CD4-positive, alpha-beta T cell treated with Interleukin-4 for 4 hours (primary cell): ENCODE measurements around the gene TMEM259.

Experiments used
- DNase-seq: peaks from one replicate; pipeline ENCODE4 v3.0.0-alpha.2; 2020

The TMEM259 gene

GRCh38 chr19:1015061-1015781 lies 5.7 kb downstream of the TMEM259 start:
- no peak for DNase-seq

- DNase-seq = no peak
Measured at GRCh38 chr19:1014161-1015060, 6.5 kb downstream of the TMEM259 start.

GRCh38 chr19:1013218-1013617 lies 7.7 kb downstream of the TMEM259 start:
- no peak for DNase-seq

GRCh38 chr19:1012334-1012733 lies 8.6 kb downstream of the TMEM259 start:
- DNase-seq = no peak

GRCh38 chr19:1011831-1012333 lies 9.0 kb downstream of the TMEM259 start:
- no peak for DNase-seq

GRCh38 chr19:1010586-1011510 lies 10.1 kb downstream of the TMEM259 start:
- DNase-seq = no peak

- DNase-seq = no peak
Measured at GRCh38 chr19:1009981-1010538, 10.9 kb downstream of the TMEM259 start.

GRCh38 chr19:1009041-1009980 lies 11.6 kb downstream of the TMEM259 start:
- DNase-seq = no peak

GRCh38 chr19:1008268-1009040 lies 12.5 kb downstream of the TMEM259 start:
- no peak for DNase-seq

- DNase-seq = no peak
Measured at GRCh38 chr19:1007399-1008251, 13.3 kb downstream of the TMEM259 start.

GRCh38 chr19:1006711-1007398 lies 14.1 kb downstream of the TMEM259 start:
- no peak for DNase-seq

GRCh38 chr19:1004803-1005664 lies 15.9 kb downstream of the TMEM259 start:
- DNase-seq = no peak

- DNase-seq = no peak
Measured at GRCh38 chr19:1004204-1004802, 16.6 kb downstream of the TMEM259 start.

GRCh38 chr19:1003283-1003682 lies 17.6 kb downstream of the TMEM259 start:
- DNase-seq = no peak

- DNase-seq = no peak
Measured at GRCh38 chr19:1002600-1002999, 18.3 kb downstream of the TMEM259 start.

- peak; percentile 47 for DNase-seq
Measured at GRCh38 chr19:1001538-1002166, 19.3 kb downstream of the TMEM259 start.
